Caco-2 (cell line): Measurements from ENCODE around the gene FREY1. TPM values are rescaled to one million over a fixed set of nuclear protein-coding genes. Genes with fewer than 3 reads are reported as not detected.

Experiments used
- BruUV-seq: library from RNA; stranded (reverse); fragments of 400-500 nt; replicated peaks from 2 replicates; lab custom pipeline; 2021; lab: Mats Ljungman, UMichigan
- CTCF ChIA-PET: fragments of 300-600 bp; sonication (Branson Sonifier 250); formaldehyde crosslinking; loops from one replicate; lab custom pipeline; 2022; ENCODE audit warnings: antibody characterized with exemption; lab: Charles Lee
- POLR2A ChIA-PET: fragments of 300-600 bp; sonication (Branson Sonifier 250); formaldehyde crosslinking; loops from one replicate; lab custom pipeline; 2022; ENCODE audit warnings: antibody characterized with exemption; lab: Charles Lee
- DNase-seq, 2 experiments: peaks; one replicate each; pipeline versions ENCODE4 v3.0.0 to v3.0.0-alpha.2; 2020 to 2022
- H3K27me3 ChIP-seq: replicated peaks from 2 replicates; pipeline ENCODE4 v1.6.0; 2011; ENCODE audit warnings: low read length; ENCODE audit not compliant: control insufficient read depth, insufficient read depth
- H3K36me3 ChIP-seq: 2 replicates; pipeline ENCODE4 v1.5.1; 2011; ENCODE audit warnings: low read length; ENCODE audit not compliant: control insufficient read depth, insufficient read depth
- H3K4me1 ChIP-seq: fragments of 250-450 bp; sonication (Bioruptor Pico); 2 replicates; pipeline ENCODE4 v1.5.1; 2020; ENCODE audit warnings: mild to moderate bottlenecking
- H3K4me3 ChIP-seq: 2 replicates; pipeline ENCODE4 v1.5.1; 2011; ENCODE audit warnings: low read depth, mild to moderate bottlenecking, control low read depth, low read length
- H3K9me3 ChIP-seq: fragments of 250-450 bp; sonication (Bioruptor Pico); 2 replicates; pipeline ENCODE4 v1.5.1; 2020; ENCODE audit warnings: mild to moderate bottlenecking, moderate library complexity
- H3K27ac Mint-ChIP-seq: one replicate; pipeline ENCODE4 v1.8.0; 2022; ENCODE audit warnings: mixed read lengths; ENCODE audit not compliant: unreplicated experiment
- H3K27me3 Mint-ChIP-seq: one replicate; pipeline ENCODE4 v1.8.0; 2022; ENCODE audit warnings: mixed read lengths; ENCODE audit not compliant: insufficient read depth, unreplicated experiment
- H3K36me3 Mint-ChIP-seq: one replicate; pipeline ENCODE4 v1.8.0; 2022; ENCODE audit warnings: mild to moderate bottlenecking, mixed read lengths; ENCODE audit not compliant: insufficient read depth, unreplicated experiment
- H3K4me1 Mint-ChIP-seq: one replicate; pipeline ENCODE4 v1.8.0; 2022; ENCODE audit warnings: low read depth, mixed read lengths; ENCODE audit not compliant: unreplicated experiment
- H3K4me3 Mint-ChIP-seq: one replicate; pipeline ENCODE4 v1.8.0; 2022; ENCODE audit warnings: mild to moderate bottlenecking, moderate library complexity, mixed read lengths; ENCODE audit not compliant: unreplicated experiment
- H3K9me3 Mint-ChIP-seq: one replicate; pipeline ENCODE4 v1.8.0; 2022; ENCODE audit warnings: mixed read lengths; ENCODE audit not compliant: unreplicated experiment
- intact Hi-C: fragments of 100-400 bp; cut with micrococcal nuclease; formaldehyde crosslinking; loops from one replicate; pipeline ENCODE4 v1.10.0; 2022; ENCODE audit not compliant: unreplicated experiment
- total RNA-seq: library from RNA; stranded (reverse); gene quantifications from 2 replicates; pipeline ENCODE4 v1.2.3, GENCODE V29; 2022
- TF ChIP-seq, protein P1 (sequence below), 2 experiments: fragments of 200-600 bp in 1 of 2; IDR thresholded peaks; 1 replicate in 1 of 2; 2 replicates in 1 of 2; pipeline versions ENCODE4 v1.5.1 to v1.8.0; 2011 to 2022; ENCODE audit warnings: antibody characterized with exemption in 1 of 2, control low read depth in 1 of 2, inconsistent platforms in 1 of 2, low read depth in 1 of 2, low read length in 1 of 2, mild to moderate bottlenecking in 1 of 2, moderate library complexity in 1 of 2; ENCODE audit not compliant: insufficient read depth in 1 of 2, severe bottlenecking in 1 of 2, unreplicated experiment in 1 of 2

The FREY1 gene
- total RNA-seq, 1 experiment from 2014 or later = 1.2 TPM

DNA sequence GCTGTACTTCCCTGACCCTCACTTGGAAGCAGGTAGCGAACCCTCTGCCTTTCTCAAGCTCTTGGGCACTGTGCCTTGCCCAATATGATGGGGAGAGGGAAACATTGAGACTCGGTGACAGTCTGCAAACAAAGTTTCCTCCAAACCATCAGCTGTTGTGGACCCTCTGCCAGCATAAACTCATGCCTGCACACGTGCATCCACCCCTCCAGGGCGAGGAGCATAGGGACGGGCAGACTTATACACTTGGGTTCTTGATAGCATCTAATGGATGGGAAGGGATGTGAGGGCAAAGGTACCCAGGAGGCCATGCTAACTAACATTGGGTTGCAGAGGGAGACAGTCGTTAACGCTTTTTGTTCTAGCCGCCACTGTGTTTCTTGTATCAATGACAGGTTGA lies 29.9 kb downstream of the FREY1 start:
- Mint-ChIP-seq H3K27me3 (no peaks in the 10 kb centered on the region), H3K9me3 (no peaks in the 10 kb centered on the region), H3K4me3 (no peak overlapping the region), H3K27ac (no peak overlapping the region), H3K4me1 (no peaks in the 10 kb centered on the region), H3K36me3 (peaks cover 17% of the 10 kb centered on the region)
- CTCF ChIA-PET = interaction anchor here (0.5 to 0.7 kb wide), 2 partner anchors 78 to 129 kb away, joined by 3 to 5 read pairs; no protein-coding TSS in a partner anchor
- BruUV-seq = no TSS peak
- POLR2A ChIA-PET = no interaction called here
- peaks cover 3% of the 10 kb centered on the region for H3K36me3 ChIP-seq
- intact Hi-C loops = no loop called here
- peaks cover 8% of the 10 kb centered on the region; the same call in 1 of the 2 replicates for H3K4me1 ChIP-seq
- no peaks in the 10 kb centered on the region for H3K9me3 ChIP-seq
- H3K4me3 ChIP-seq = no peak overlapping the region
- H3K27me3 ChIP-seq = no peaks in the 10 kb centered on the region
- TF ChIP-seq, protein P1, sequence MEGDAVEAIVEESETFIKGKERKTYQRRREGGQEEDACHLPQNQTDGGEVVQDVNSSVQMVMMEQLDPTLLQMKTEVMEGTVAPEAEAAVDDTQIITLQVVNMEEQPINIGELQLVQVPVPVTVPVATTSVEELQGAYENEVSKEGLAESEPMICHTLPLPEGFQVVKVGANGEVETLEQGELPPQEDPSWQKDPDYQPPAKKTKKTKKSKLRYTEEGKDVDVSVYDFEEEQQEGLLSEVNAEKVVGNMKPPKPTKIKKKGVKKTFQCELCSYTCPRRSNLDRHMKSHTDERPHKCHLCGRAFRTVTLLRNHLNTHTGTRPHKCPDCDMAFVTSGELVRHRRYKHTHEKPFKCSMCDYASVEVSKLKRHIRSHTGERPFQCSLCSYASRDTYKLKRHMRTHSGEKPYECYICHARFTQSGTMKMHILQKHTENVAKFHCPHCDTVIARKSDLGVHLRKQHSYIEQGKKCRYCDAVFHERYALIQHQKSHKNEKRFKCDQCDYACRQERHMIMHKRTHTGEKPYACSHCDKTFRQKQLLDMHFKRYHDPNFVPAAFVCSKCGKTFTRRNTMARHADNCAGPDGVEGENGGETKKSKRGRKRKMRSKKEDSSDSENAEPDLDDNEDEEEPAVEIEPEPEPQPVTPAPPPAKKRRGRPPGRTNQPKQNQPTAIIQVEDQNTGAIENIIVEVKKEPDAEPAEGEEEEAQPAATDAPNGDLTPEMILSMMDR (IDR thresholded peaks at IDR 0.05; ENCODE audit: insufficient read depth in 1 of 2, low read depth in 1 of 2, low read length in 1 of 2, severe bottlenecking in 1 of 2, unreplicated experiment in 1 of 2) = no peak
- no peak for DNase-seq

DNA sequence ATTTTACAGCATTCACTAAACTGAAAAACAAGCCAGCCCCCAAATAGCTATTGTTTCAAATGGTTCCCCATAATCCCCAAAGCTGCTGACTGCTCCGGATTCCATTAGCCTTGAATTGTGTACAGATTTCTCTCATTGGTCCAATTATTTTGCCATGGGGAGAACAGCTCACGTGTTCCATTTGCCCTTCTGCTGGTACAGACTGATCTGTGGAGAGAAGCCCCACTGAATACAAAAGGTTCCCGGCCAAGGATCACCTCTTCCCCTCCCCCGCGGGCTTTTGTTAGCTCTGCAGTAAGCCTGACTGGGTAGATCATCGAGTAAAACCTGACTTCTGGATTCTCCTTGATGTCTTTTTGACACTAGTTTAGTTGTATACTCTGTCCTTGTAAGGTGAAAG lies 30.7 kb downstream of the FREY1 start:
- no peaks in the 10 kb centered on the region for H3K27me3 ChIP-seq
- H3K36me3 ChIP-seq = peaks cover 4% of the 10 kb centered on the region
- peaks cover 21% of the 10 kb centered on the region for H3K36me3 Mint-ChIP-seq
- CTCF ChIA-PET = interaction anchor here (0.5 kb wide), 1 partner anchor 372 kb away, joined by 4 read pairs; no protein-coding TSS in a partner anchor
- POLR2A ChIA-PET = no interaction called here
- no TSS peak for BruUV-seq
- DNase-seq = no peak
- H3K4me1 ChIP-seq = peaks cover 8% of the 10 kb centered on the region; the same call in 1 of the 2 replicates
- no peak overlapping the region for H3K4me3 Mint-ChIP-seq
- no peaks in the 10 kb centered on the region for H3K9me3 ChIP-seq
- intact Hi-C loops = no loop called here
- no peak overlapping the region for H3K4me3 ChIP-seq
- no peaks in the 10 kb centered on the region for H3K9me3 Mint-ChIP-seq
- no peak overlapping the region for H3K27ac Mint-ChIP-seq
- TF ChIP-seq, protein P1 (IDR thresholded peaks at IDR 0.05; ENCODE audit: insufficient read depth in 1 of 2, low read depth in 1 of 2, low read length in 1 of 2, severe bottlenecking in 1 of 2, unreplicated experiment in 1 of 2) = no peak
- no peaks in the 10 kb centered on the region for H3K27me3 Mint-ChIP-seq
- H3K4me1 Mint-ChIP-seq = no peaks in the 10 kb centered on the region

- Histone ChIP-seq H3K4me1 (no peaks in the 10 kb centered on the region), H3K4me3 (no peak overlapping the region), H3K27me3 (no peaks in the 10 kb centered on the region), H3K9me3 (no peaks in the 10 kb centered on the region), H3K36me3 (peaks cover 6% of the 10 kb centered on the region)
- H3K36me3 Mint-ChIP-seq = peaks cover 32% of the 10 kb centered on the region
- TF ChIP-seq, protein P1 (IDR thresholded peaks at IDR 0.05; ENCODE audit: insufficient read depth in 1 of 2, low read depth in 1 of 2, low read length in 1 of 2, severe bottlenecking in 1 of 2, unreplicated experiment in 1 of 2) = peak; percentile 60 to 74
- CTCF ChIA-PET = interaction anchor here (2.1 kb wide), 1 partner anchor 134 kb away, joined by 5 read pairs; no protein-coding TSS in a partner anchor
- no peak overlapping the region for H3K4me3 Mint-ChIP-seq
- no peaks in the 10 kb centered on the region for H3K4me1 Mint-ChIP-seq
- DNase-seq = peak; percentile 57 to 68
- POLR2A ChIA-PET = no interaction called here
- intact Hi-C loops = loop anchor here (1.0 kb wide), 1 partner anchor 133 kb away; no protein-coding TSS in a partner anchor
- H3K27ac Mint-ChIP-seq = no peak overlapping the region
- no TSS peak for BruUV-seq
- no peaks in the 10 kb centered on the region for H3K9me3 Mint-ChIP-seq
- H3K27me3 Mint-ChIP-seq = no peaks in the 10 kb centered on the region
Measured at GRCh38 chr11:45872651-45873356, 34.3 kb downstream of the FREY1 start.
